ENCODE results near the gene TMEM212.

Gene TMEM212

GRCh38 chr3:171862993-171863521, 19.9 kb downstream of the TMEM212 start:
- Histone ChIP-seq H3K27me3 (ENCODE audit: insufficient read depth, low read length) (no peaks in the 10 kb centered on the region), H3K4me1 (ENCODE audit: insufficient read depth, low read length) (peaks cover 9% of the 10 kb centered on the region), H3K36me3 (ENCODE audit: insufficient read depth, low read length) (no peaks in the 10 kb centered on the region), H2AFZ (ENCODE audit: low read depth, low read length) (no peak overlapping the region), H3K4me3 (ENCODE audit: low read length) (no peak overlapping the region), H3K9me3 (ENCODE audit: low read length) (no peaks in the 10 kb centered on the region)

- Histone ChIP-seq H3K4me3 (ENCODE audit: low read length) (no peak overlapping the region), H3K9me3 (ENCODE audit: low read length) (no peaks in the 10 kb centered on the region), H3K27me3 (ENCODE audit: insufficient read depth, low read length) (no peaks in the 10 kb centered on the region), H3K36me3 (ENCODE audit: insufficient read depth, low read length) (no peaks in the 10 kb centered on the region), H3K4me1 (ENCODE audit: insufficient read depth, low read length) (peaks cover 9% of the 10 kb centered on the region), H2AFZ (ENCODE audit: low read depth, low read length) (no peak overlapping the region)
Observed at GRCh38 chr3:171863920-171864319, 20.8 kb downstream of the TMEM212 start.

- Histone ChIP-seq H3K4me3 (ENCODE audit: low read length) (no peak overlapping the region), H2AFZ (ENCODE audit: low read depth, low read length) (no peak overlapping the region), H3K4me1 (ENCODE audit: insufficient read depth, low read length) (peaks cover 9% of the 10 kb centered on the region), H3K9me3 (ENCODE audit: low read length) (no peaks in the 10 kb centered on the region), H3K27me3 (ENCODE audit: insufficient read depth, low read length) (no peaks in the 10 kb centered on the region), H3K36me3 (ENCODE audit: insufficient read depth, low read length) (no peaks in the 10 kb centered on the region)
Observed at GRCh38 chr3:171865191-171865865, 22.2 kb downstream of the TMEM212 start.

GRCh38 chr3:171867981-171868380, 24.8 kb downstream of the TMEM212 start:
- H3K9me3 ChIP-seq (ENCODE audit: low read length) = no peaks in the 10 kb centered on the region
- no peak overlapping the region for H3K4me3 ChIP-seq (ENCODE audit: low read length)
- H2AFZ ChIP-seq (ENCODE audit: low read depth, low read length) = no peak overlapping the region
- H3K27me3 ChIP-seq (ENCODE audit: insufficient read depth, low read length) = no peaks in the 10 kb centered on the region
- peaks cover 13% of the 10 kb centered on the region for H3K4me1 ChIP-seq (ENCODE audit: insufficient read depth, low read length)
- no peaks in the 10 kb centered on the region for H3K36me3 ChIP-seq (ENCODE audit: insufficient read depth, low read length)

GRCh38 chr3:171871392-171872274, 28.5 kb downstream of the TMEM212 start:
- Histone ChIP-seq H3K36me3 (ENCODE audit: insufficient read depth, low read length) (no peaks in the 10 kb centered on the region), H3K9me3 (ENCODE audit: low read length) (no peaks in the 10 kb centered on the region), H2AFZ (ENCODE audit: low read depth, low read length) (no peak overlapping the region), H3K4me1 (ENCODE audit: insufficient read depth, low read length) (peaks cover 36% of the 10 kb centered on the region), H3K4me3 (ENCODE audit: low read length) (no peak overlapping the region), H3K27me3 (ENCODE audit: insufficient read depth, low read length) (no peaks in the 10 kb centered on the region)

GRCh38 chr3:171873580-171873979, 30.4 kb downstream of the TMEM212 start:
- H2AFZ ChIP-seq (ENCODE audit: low read depth, low read length) = peak overlapping the region; percentile 33
- no peaks in the 10 kb centered on the region for H3K9me3 ChIP-seq (ENCODE audit: low read length)
- no peaks in the 10 kb centered on the region for H3K36me3 ChIP-seq (ENCODE audit: insufficient read depth, low read length)

GRCh38 chr3:171874251-171874681, 31.1 kb downstream of the TMEM212 start:
- H3K36me3 ChIP-seq (ENCODE audit: insufficient read depth, low read length) = no peaks in the 10 kb centered on the region
- H3K4me1 ChIP-seq (ENCODE audit: insufficient read depth, low read length) = peaks cover 36% of the 10 kb centered on the region
- no peak overlapping the region for H3K4me3 ChIP-seq (ENCODE audit: low read length)
- H3K9me3 ChIP-seq (ENCODE audit: low read length) = no peaks in the 10 kb centered on the region
- no peaks in the 10 kb centered on the region for H3K27me3 ChIP-seq (ENCODE audit: insufficient read depth, low read length)
- peak overlapping the region; percentile 33 for H2AFZ ChIP-seq (ENCODE audit: low read depth, low read length)

More at GRCh38 chr3:171873580-171873979, 30.4 kb downstream of the TMEM212 start:
- H3K4me1 ChIP-seq (ENCODE audit: insufficient read depth, low read length) = peaks cover 36% of the 10 kb centered on the region
- H3K4me3 ChIP-seq (ENCODE audit: low read length) = no peak overlapping the region
- no peaks in the 10 kb centered on the region for H3K27me3 ChIP-seq (ENCODE audit: insufficient read depth, low read length)

GRCh38 chr3:171874879-171875278, 31.7 kb downstream of the TMEM212 start:
- Histone ChIP-seq H3K27me3 (ENCODE audit: insufficient read depth, low read length) (no peaks in the 10 kb centered on the region), H3K4me3 (ENCODE audit: low read length) (no peak overlapping the region), H2AFZ (ENCODE audit: low read depth, low read length) (peak overlapping the region; percentile 33), H3K36me3 (ENCODE audit: insufficient read depth, low read length) (no peaks in the 10 kb centered on the region), H3K4me1 (ENCODE audit: insufficient read depth, low read length) (peaks cover 36% of the 10 kb centered on the region), H3K9me3 (ENCODE audit: low read length) (no peaks in the 10 kb centered on the region)

GRCh38 chr3:171875923-171876412, 32.8 kb downstream of the TMEM212 start:
- H3K4me3 ChIP-seq (ENCODE audit: low read length) = no peak overlapping the region
- H3K36me3 ChIP-seq (ENCODE audit: insufficient read depth, low read length) = no peaks in the 10 kb centered on the region
- H3K4me1 ChIP-seq (ENCODE audit: insufficient read depth, low read length) = peaks cover 38% of the 10 kb centered on the region
- H3K27me3 ChIP-seq (ENCODE audit: insufficient read depth, low read length) = no peaks in the 10 kb centered on the region
- H2AFZ ChIP-seq (ENCODE audit: low read depth, low read length) = no peak overlapping the region
- H3K9me3 ChIP-seq (ENCODE audit: low read length) = no peaks in the 10 kb centered on the region

- no peak overlapping the region for H2AFZ ChIP-seq (ENCODE audit: low read depth, low read length)
- H3K27me3 ChIP-seq (ENCODE audit: insufficient read depth, low read length) = no peaks in the 10 kb centered on the region
- H3K9me3 ChIP-seq (ENCODE audit: low read length) = no peaks in the 10 kb centered on the region
- no peak overlapping the region for H3K4me3 ChIP-seq (ENCODE audit: low read length)
- H3K36me3 ChIP-seq (ENCODE audit: insufficient read depth, low read length) = no peaks in the 10 kb centered on the region
- peaks cover 41% of the 10 kb centered on the region for H3K4me1 ChIP-seq (ENCODE audit: insufficient read depth, low read length)
Observed at GRCh38 chr3:171876680-171877147, 33.6 kb downstream of the TMEM212 start.

GRCh38 chr3:171878461-171879225, 35.5 kb downstream of the TMEM212 start:
- Histone ChIP-seq H3K4me1 (ENCODE audit: insufficient read depth, low read length) (peaks cover 32% of the 10 kb centered on the region), H3K9me3 (ENCODE audit: low read length) (no peaks in the 10 kb centered on the region), H3K4me3 (ENCODE audit: low read length) (no peak overlapping the region), H2AFZ (ENCODE audit: low read depth, low read length) (no peak overlapping the region), H3K36me3 (ENCODE audit: insufficient read depth, low read length) (no peaks in the 10 kb centered on the region), H3K27me3 (ENCODE audit: insufficient read depth, low read length) (no peaks in the 10 kb centered on the region)

- H2AFZ ChIP-seq (ENCODE audit: low read depth, low read length) = no peak overlapping the region
- no peaks in the 10 kb centered on the region for H3K9me3 ChIP-seq (ENCODE audit: low read length)
- H3K36me3 ChIP-seq (ENCODE audit: insufficient read depth, low read length) = no peaks in the 10 kb centered on the region
- no peak overlapping the region for H3K4me3 ChIP-seq (ENCODE audit: low read length)
- H3K27me3 ChIP-seq (ENCODE audit: insufficient read depth, low read length) = no peaks in the 10 kb centered on the region
- H3K4me1 ChIP-seq (ENCODE audit: insufficient read depth, low read length) = peaks cover 24% of the 10 kb centered on the region
Observed at GRCh38 chr3:171879472-171879871, 36.3 kb downstream of the TMEM212 start.

Measured in neuron (in vitro differentiated cells).